ENCODE results near the gene UCKL1.
"Not testable (repeated sequence)": the region's sequence is repeated elsewhere in the genome, so short reads cannot be mapped to it uniquely, and the experiment has no call there.

The UCKL1 gene

GRCh38 chr20:63917811-63918210, 38.4 kb downstream of the UCKL1 start:
- no peak for DNase-seq

- not testable (repeated sequence) for DNase-seq
Observed at GRCh38 chr20:63916371-63916939, 39.8 kb downstream of the UCKL1 start.

- no peak for DNase-seq
Observed at GRCh38 chr20:63915471-63915870, 40.7 kb downstream of the UCKL1 start.

GRCh38 chr20:63913768-63914167, 42.4 kb downstream of the UCKL1 start:
- no peak for DNase-seq

GRCh38 chr20:63911176-63911575, 45.0 kb downstream of the UCKL1 start:
- DNase-seq: peak; percentile 12

GRCh38 chr20:63908008-63908682, 48.1 kb downstream of the UCKL1 start:
- DNase-seq: no peak

- DNase-seq: no peak
Observed at GRCh38 chr20:63903796-63904561, 52.2 kb downstream of the UCKL1 start.

- DNase-seq: no peak
Observed at GRCh38 chr20:63900413-63900812, 55.8 kb downstream of the UCKL1 start.

GRCh38 chr20:63898882-63899558, 57.2 kb downstream of the UCKL1 start:
- DNase-seq: no peak

GRCh38 chr20:63897978-63898561, 58.1 kb downstream of the UCKL1 start:
- no peak for DNase-seq

- DNase-seq: no peak
Observed at GRCh38 chr20:63896264-63897105, 59.7 kb downstream of the UCKL1 start.

- DNase-seq: no peak
Observed at GRCh38 chr20:63895952-63896263, 60.3 kb downstream of the UCKL1 start.

GRCh38 chr20:63895202-63895951, 60.8 kb downstream of the UCKL1 start:
- peak; percentile 31 for DNase-seq

- DNase-seq: peak; percentile 89
Observed at GRCh38 chr20:63894358-63895201, 61.6 kb downstream of the UCKL1 start, which contains the start of gene DNAJC5. TSS of gene DNAJC5 (plus strand) at chr20:63895126. CDS start at chr20:63928346, 33,220 bp downstream.

- DNase-seq: no peak
Observed at GRCh38 chr20:63893999-63894357, 62.2 kb downstream of the UCKL1 start.

GRCh38 chr20:63892402-63892801, 63.8 kb downstream of the UCKL1 start:
- DNase-seq: no peak

- no peak for DNase-seq
Observed at GRCh38 chr20:63891061-63892002, 64.9 kb downstream of the UCKL1 start.

- no peak for DNase-seq
Observed at GRCh38 chr20:63890616-63891015, 65.6 kb downstream of the UCKL1 start.

GRCh38 chr20:63890201-63890576, 66.0 kb downstream of the UCKL1 start:
- no peak for DNase-seq

Measured in NCI-H2227 treated with DMSO at 0.1 percent for 48 hours (cell line).